HG03457 (cell line): ENCODE results near the gene UBASH3B.
"Not testable (repeated sequence)": the region's sequence is repeated elsewhere in the genome, so short reads cannot be mapped to it uniquely, and the experiment has no call there.

Source experiments
- ATAC-seq: cut with Tn5 transposase; IDR thresholded peaks from one replicate; pipeline ENCODE4 v1.9.1; 2021; ENCODE audit warnings: moderate number of reproducible peaks; ENCODE audit not compliant: unreplicated experiment

The UBASH3B gene

GRCh38 chr11:122807731-122808477, 152.4 kb downstream of the UBASH3B start:
- ATAC-seq: no peak

- ATAC-seq: peak; percentile 72
Measured at GRCh38 chr11:122808478-122808869, 153.0 kb downstream of the UBASH3B start.

GRCh38 chr11:122809866-122810265, 154.3 kb downstream of the UBASH3B start:
- ATAC-seq: no peak

- no peak for ATAC-seq
Measured at GRCh38 chr11:122811721-122812120, 156.2 kb downstream of the UBASH3B start.

- no peak for ATAC-seq
Measured at GRCh38 chr11:122812638-122813037, 157.1 kb downstream of the UBASH3B start.

- ATAC-seq: no peak
Measured at GRCh38 chr11:122813176-122813893, 157.8 kb downstream of the UBASH3B start.

- no peak for ATAC-seq
Measured at GRCh38 chr11:122813894-122814270, 158.4 kb downstream of the UBASH3B start.

- no peak for ATAC-seq
Measured at GRCh38 chr11:122814401-122814800, 158.9 kb downstream of the UBASH3B start.

- no peak for ATAC-seq
Measured at GRCh38 chr11:122815900-122816299, 160.4 kb downstream of the UBASH3B start.

- ATAC-seq: no peak
Measured at GRCh38 chr11:122816761-122817520, 161.4 kb downstream of the UBASH3B start.

GRCh38 chr11:122820158-122820557, 164.6 kb downstream of the UBASH3B start:
- ATAC-seq: no peak

GRCh38 chr11:122821169-122821568, 165.6 kb downstream of the UBASH3B start:
- ATAC-seq: no peak

- no peak for ATAC-seq
Measured at GRCh38 chr11:122822241-122822640, 166.7 kb downstream of the UBASH3B start.

GRCh38 chr11:122823564-122823963, 168.0 kb downstream of the UBASH3B start:
- no peak for ATAC-seq

- not testable (repeated sequence) for ATAC-seq
Measured at GRCh38 chr11:122829371-122829770, 173.8 kb downstream of the UBASH3B start.

GRCh38 chr11:122832297-122832696, 176.8 kb downstream of the UBASH3B start:
- ATAC-seq: not testable (repeated sequence)

- no peak for ATAC-seq
Measured at GRCh38 chr11:122832721-122833470, 177.4 kb downstream of the UBASH3B start.

GRCh38 chr11:122833846-122834464, 178.4 kb downstream of the UBASH3B start:
- no peak for ATAC-seq

GRCh38 chr11:122836916-122837315, 181.4 kb downstream of the UBASH3B start:
- ATAC-seq: no peak

- ATAC-seq: no peak
Measured at GRCh38 chr11:122837528-122838346, 182.2 kb downstream of the UBASH3B start.
